HCT116 (cell line): ENCODE measurements around the gene DLG2. TPM values are rescaled to one million over a fixed set of nuclear protein-coding genes. Genes with fewer than 3 reads are reported as not detected.

Experiments used
- ATAC-seq: fragments of 200-7000 bp; cut with Tn5 transposase; 2 replicates; pipeline ENCODE4 v1.9.1; 2020; ENCODE audit warnings: mild to moderate bottlenecking, moderate library complexity
- BruUV-seq: library from RNA; stranded (reverse); fragments of 400-500 nt; replicated peaks from 2 replicates; lab custom pipeline; 2021; lab: Mats Ljungman, UMichigan
- CTCF ChIA-PET: fragments of 300-600 bp; sonication (Branson Sonifier 250); formaldehyde crosslinking; loops from one replicate; lab custom pipeline; 2021; ENCODE audit warnings: antibody characterized with exemption; lab: Charles Lee
- POLR2A ChIA-PET: fragments of 300-600, 350-600 bp; sonication (Branson Sonifier 250); formaldehyde crosslinking; loops from one replicate; lab custom pipeline; 2021; ENCODE audit warnings: antibody characterized with exemption; lab: Charles Lee
- RAD21 ChIA-PET, 2 experiments: fragments of 300-600 bp; sonication (Branson Sonifier 250); formaldehyde crosslinking; loops; one replicate each; lab custom pipeline; 2023; ENCODE audit warnings: low total read pairs in 2 of 2; ENCODE audit not compliant: uncharacterized antibody in 2 of 2, unreplicated experiment in 2 of 2, low non-redundant PET in 1 of 2; lab: Charles Lee
- DNase-seq: peaks from one replicate; pipeline ENCODE4 v3.0.0-alpha.2; 2010; ENCODE audit warnings: low read depth, low spot score
- H2AFZ ChIP-seq: fragments of 200-600 bp; shearing (Covaris generic), sonication (generic); 2 replicates; pipeline ENCODE4 v1.6.1; 2017; ENCODE audit warnings: low read depth, mixed run types, mixed read lengths, antibody characterized with exemption, low read length; ENCODE audit not compliant: poor library complexity, severe bottlenecking
- H3K27ac ChIP-seq: 2 replicates; pipeline ENCODE4 v1.5.1; 2012; ENCODE audit warnings: low read depth, low read length
- H3K27me3 ChIP-seq: fragments of 200-600 bp; sonication (generic); 2 replicates; pipeline ENCODE4 v1.6.1; 2016; ENCODE audit warnings: mixed run types, low read length, mixed read lengths; ENCODE audit not compliant: insufficient read depth
- H3K36me3 ChIP-seq, 2 experiments: fragments of 200-500 bp in 1 of 2; fragments of 200-600 bp in 1 of 2; sonication (Bioruptor generic) in 1 of 2; sonication (generic) in 1 of 2; 2 replicates each; pipeline versions ENCODE4 v1.5.1 to v1.6.1; 2014 to 2016; ENCODE audit warnings: low read length in 2 of 2, inconsistent platforms in 1 of 2, mixed read lengths in 1 of 2, mixed run types in 1 of 2; ENCODE audit not compliant: insufficient read depth in 2 of 2, control insufficient read depth in 1 of 2
- H3K4me1 ChIP-seq, 2 experiments: fragments of 200-600 bp in 1 of 2; sonication (generic) in 1 of 2; 2 replicates each; pipeline versions ENCODE4 v1.5.1 to v1.6.1; 2012 to 2017; ENCODE audit warnings: low read length in 2 of 2, inconsistent platforms in 1 of 2, mild to moderate bottlenecking in 1 of 2, mixed read lengths in 1 of 2, mixed run types in 1 of 2, moderate library complexity in 1 of 2; ENCODE audit not compliant: insufficient read depth in 2 of 2, control insufficient read depth in 1 of 2
- H3K4me2 ChIP-seq: fragments of 200-600 bp; sonication (generic); 2 replicates; pipeline ENCODE4 v1.6.1; 2017; ENCODE audit warnings: mixed run types, low read length, mixed read lengths
- H3K4me3 ChIP-seq, 2 experiments: fragments of 200-600 bp in 1 of 2; sonication (generic) in 1 of 2; replicated peaks in 1 of 2; 2 replicates each; pipeline ENCODE4 v1.5.1; 2011 to 2016; ENCODE audit warnings: low read length in 2 of 2, control low read depth in 1 of 2, low read depth in 1 of 2, mild to moderate bottlenecking in 1 of 2, mixed read lengths in 1 of 2, mixed run types in 1 of 2
- H3K79me2 ChIP-seq: fragments of 200-600 bp; sonication (generic); 2 replicates; pipeline ENCODE4 v1.6.1; 2017; ENCODE audit warnings: mild to moderate bottlenecking, mixed run types, low read length, moderate library complexity, mixed read lengths; ENCODE audit not compliant: insufficient read depth
- H3K9ac ChIP-seq: fragments of 200-600 bp; sonication (generic); 2 replicates; pipeline ENCODE4 v1.6.1; 2016; ENCODE audit warnings: low read length, mixed read lengths
- H3K9me2 ChIP-seq: fragments of 200-600 bp; sonication (generic), shearing (Covaris generic); 2 replicates; pipeline ENCODE4 v1.6.1; 2017; ENCODE audit warnings: mixed run types, mild to moderate bottlenecking, moderate library complexity; ENCODE audit not compliant: insufficient read depth
- H3K9me3 ChIP-seq, 2 experiments: fragments of 200-500 bp in 1 of 2; fragments of 200-600 bp in 1 of 2; sonication (Bioruptor generic) in 1 of 2; sonication (generic) in 1 of 2; 2 replicates each; pipeline ENCODE4 v1.6.1; 2014 to 2017; ENCODE audit warnings: low read length in 2 of 2, mixed read lengths in 2 of 2, inconsistent platforms in 1 of 2, low read depth in 1 of 2, mild to moderate bottlenecking in 1 of 2, mixed run types in 1 of 2, moderate library complexity in 1 of 2; ENCODE audit not compliant: control insufficient read depth in 1 of 2, insufficient read depth in 1 of 2
- H4K20me1 ChIP-seq: fragments of 200-600 bp; sonication (generic), shearing (Covaris generic); 2 replicates; pipeline ENCODE4 v1.6.1; 2017; ENCODE audit warnings: mixed run types, mild to moderate bottlenecking, moderate library complexity; ENCODE audit not compliant: insufficient read depth
- CEBPB ChIP-seq: IDR thresholded peaks from 2 replicates; pipeline ENCODE4 v1.6.1; 2012; ENCODE audit warnings: low read depth
- EZH2 ChIP-seq: fragments of 200-600 bp; sonication (generic); IDR thresholded peaks from 2 replicates; pipeline ENCODE4 v1.6.1; 2017; ENCODE audit warnings: antibody characterized with exemption, mixed run types
- POLR2AphosphoS5 ChIP-seq: IDR thresholded peaks from 2 replicates; pipeline ENCODE4 v1.6.1; 2011; ENCODE audit warnings: mild to moderate bottlenecking, low read depth, low read length, moderate library complexity
- RAD21 ChIP-seq: IDR thresholded peaks from 2 replicates; pipeline ENCODE4 v1.6.1; 2012; ENCODE audit warnings: low read depth, mild to moderate bottlenecking
- SIN3A ChIP-seq: IDR thresholded peaks from 2 replicates; pipeline ENCODE4 v1.6.1; 2012; ENCODE audit warnings: low read depth
- SP1 ChIP-seq: IDR thresholded peaks from 2 replicates; pipeline ENCODE4 v1.6.1; 2012; ENCODE audit warnings: low read depth
- SRF ChIP-seq: IDR thresholded peaks from 2 replicates; pipeline ENCODE4 v1.6.1; 2012; ENCODE audit warnings: low read depth
- TCF7L2 ChIP-seq: IDR thresholded peaks from 2 replicates; pipeline ENCODE4 v1.7.0; 2011; ENCODE audit warnings: borderline replicate concordance, inconsistent platforms; ENCODE audit not compliant: insufficient read depth, insufficient read length; ENCODE audit errors: extremely low read depth
- YY1 ChIP-seq: IDR thresholded peaks from 2 replicates; pipeline ENCODE4 v1.6.1; 2011; ENCODE audit warnings: low read length, low read depth, moderate library complexity, mild to moderate bottlenecking; ENCODE audit not compliant: insufficient replicate concordance; ENCODE audit errors: extremely low read depth
- ZNF274 ChIP-seq: fragments of 200-500 bp; sonication (Bioruptor generic); IDR thresholded peaks from 2 replicates; pipeline ENCODE4 v1.6.1; 2014; ENCODE audit warnings: mild to moderate bottlenecking, low read depth, low read length, inconsistent platforms
- intact Hi-C: fragments of 100-400 bp; cut with micrococcal nuclease; formaldehyde crosslinking; loops from 2 replicates; pipeline ENCODE4 v1.10.0; 2022
- total RNA-seq: library from RNA; stranded (reverse); gene quantifications from one replicate; pipeline ENCODE4 v1.2.1, GENCODE V29; 2021; ENCODE audit not compliant: unreplicated experiment
- TF ChIP-seq, protein P1 (sequence below): IDR thresholded peaks from 2 replicates; pipeline ENCODE4 v1.6.1; 2011; ENCODE audit warnings: mild to moderate bottlenecking, low read length, moderate library complexity; ENCODE audit not compliant: insufficient replicate concordance; ENCODE audit errors: extremely low read depth
- TF ChIP-seq, protein P2 (sequence below): IDR thresholded peaks from 2 replicates; pipeline ENCODE4 v1.6.1; 2012; ENCODE audit warnings: low read depth

The DLG2 gene
- total RNA-seq, 1 experiment from 2014 or later = 2.4 TPM

DNA sequence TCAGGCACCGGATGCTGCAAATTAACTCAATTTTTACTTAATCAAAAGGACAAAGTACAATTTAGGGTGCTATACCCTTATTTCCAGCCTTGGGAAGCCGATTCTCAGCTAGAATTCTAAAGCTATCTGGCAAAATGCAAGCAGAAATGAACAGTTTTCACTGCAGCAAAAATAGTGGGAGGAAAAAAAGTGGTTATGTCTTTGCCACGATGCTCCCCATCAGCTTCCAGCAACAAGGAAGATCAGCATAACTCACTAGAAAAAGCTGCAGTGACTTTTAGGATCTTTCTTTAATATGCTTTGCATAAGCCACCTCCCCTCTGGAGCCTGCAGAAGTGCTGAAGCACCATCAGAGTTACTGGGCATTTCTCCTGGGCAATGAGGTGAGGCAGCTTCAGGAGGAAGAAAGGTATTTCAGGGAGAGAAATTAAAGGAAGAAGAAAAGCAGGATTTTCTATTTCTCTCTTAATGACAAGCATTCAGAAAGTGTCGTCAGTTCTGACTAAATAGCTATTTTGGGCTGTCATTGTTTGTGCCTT, 702.9 kb downstream of the DLG2 start:
- CTCF ChIA-PET = no interaction called here

DNA sequence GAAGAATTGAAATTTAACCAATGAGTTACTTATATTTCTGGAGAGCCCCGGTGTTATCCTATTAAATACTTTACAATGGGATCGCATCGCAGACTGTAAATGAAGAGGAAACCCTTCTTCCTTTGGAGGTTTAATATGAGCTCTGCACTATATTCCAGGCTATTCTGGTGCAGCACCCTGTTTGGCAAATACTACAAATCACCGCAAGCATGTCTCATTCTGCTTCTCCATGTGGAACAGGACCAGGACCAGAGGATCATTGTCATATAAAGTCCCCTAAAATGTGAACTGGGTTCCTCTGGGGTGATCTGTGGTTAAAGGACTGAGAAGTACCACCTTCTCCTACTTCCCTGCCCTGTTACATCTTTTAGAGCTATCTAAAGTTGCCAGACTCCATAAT, 703.7 kb downstream of the DLG2 start:
- POLR2A ChIA-PET = no interaction called here
- BruUV-seq = no TSS peak
- Histone ChIP-seq H4K20me1 (no peaks in the 10 kb centered on the region; the same call in 1 of the 2 replicates), H3K27ac (no peak overlapping the region), H3K4me3 (no peak overlapping the region), H3K9me3 (no peaks in the 10 kb centered on the region), H3K9me2 (no peaks in the 10 kb centered on the region), H2AFZ (no peak overlapping the region), H3K4me2 (no peak overlapping the region), H3K36me3 (no peaks in the 10 kb centered on the region), H3K27me3 (no peaks in the 10 kb centered on the region), H3K4me1 (no peaks in the 10 kb centered on the region), H3K9ac (no peak overlapping the region), H3K79me2 (no peaks in the 10 kb centered on the region)
- RAD21 ChIA-PET = no interaction called here
- no peak for DNase-seq
- intact Hi-C loops = no loop called here
- CTCF ChIA-PET = no interaction called here
- ATAC-seq = no peak
- TF ChIP-seq EZH2 (no peak), POLR2AphosphoS5 (no peak), CEBPB (no peak), TCF7L2 (no peak), SIN3A (no peak), SRF (no peak), RAD21 (no peak)
- TF ChIP-seq, protein P1, sequence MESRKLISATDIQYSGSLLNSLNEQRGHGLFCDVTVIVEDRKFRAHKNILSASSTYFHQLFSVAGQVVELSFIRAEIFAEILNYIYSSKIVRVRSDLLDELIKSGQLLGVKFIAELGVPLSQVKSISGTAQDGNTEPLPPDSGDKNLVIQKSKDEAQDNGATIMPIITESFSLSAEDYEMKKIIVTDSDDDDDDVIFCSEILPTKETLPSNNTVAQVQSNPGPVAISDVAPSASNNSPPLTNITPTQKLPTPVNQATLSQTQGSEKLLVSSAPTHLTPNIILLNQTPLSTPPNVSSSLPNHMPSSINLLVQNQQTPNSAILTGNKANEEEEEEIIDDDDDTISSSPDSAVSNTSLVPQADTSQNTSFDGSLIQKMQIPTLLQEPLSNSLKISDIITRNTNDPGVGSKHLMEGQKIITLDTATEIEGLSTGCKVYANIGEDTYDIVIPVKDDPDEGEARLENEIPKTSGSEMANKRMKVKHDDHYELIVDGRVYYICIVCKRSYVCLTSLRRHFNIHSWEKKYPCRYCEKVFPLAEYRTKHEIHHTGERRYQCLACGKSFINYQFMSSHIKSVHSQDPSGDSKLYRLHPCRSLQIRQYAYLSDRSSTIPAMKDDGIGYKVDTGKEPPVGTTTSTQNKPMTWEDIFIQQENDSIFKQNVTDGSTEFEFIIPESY = no peak
- TF ChIP-seq, protein P2, sequence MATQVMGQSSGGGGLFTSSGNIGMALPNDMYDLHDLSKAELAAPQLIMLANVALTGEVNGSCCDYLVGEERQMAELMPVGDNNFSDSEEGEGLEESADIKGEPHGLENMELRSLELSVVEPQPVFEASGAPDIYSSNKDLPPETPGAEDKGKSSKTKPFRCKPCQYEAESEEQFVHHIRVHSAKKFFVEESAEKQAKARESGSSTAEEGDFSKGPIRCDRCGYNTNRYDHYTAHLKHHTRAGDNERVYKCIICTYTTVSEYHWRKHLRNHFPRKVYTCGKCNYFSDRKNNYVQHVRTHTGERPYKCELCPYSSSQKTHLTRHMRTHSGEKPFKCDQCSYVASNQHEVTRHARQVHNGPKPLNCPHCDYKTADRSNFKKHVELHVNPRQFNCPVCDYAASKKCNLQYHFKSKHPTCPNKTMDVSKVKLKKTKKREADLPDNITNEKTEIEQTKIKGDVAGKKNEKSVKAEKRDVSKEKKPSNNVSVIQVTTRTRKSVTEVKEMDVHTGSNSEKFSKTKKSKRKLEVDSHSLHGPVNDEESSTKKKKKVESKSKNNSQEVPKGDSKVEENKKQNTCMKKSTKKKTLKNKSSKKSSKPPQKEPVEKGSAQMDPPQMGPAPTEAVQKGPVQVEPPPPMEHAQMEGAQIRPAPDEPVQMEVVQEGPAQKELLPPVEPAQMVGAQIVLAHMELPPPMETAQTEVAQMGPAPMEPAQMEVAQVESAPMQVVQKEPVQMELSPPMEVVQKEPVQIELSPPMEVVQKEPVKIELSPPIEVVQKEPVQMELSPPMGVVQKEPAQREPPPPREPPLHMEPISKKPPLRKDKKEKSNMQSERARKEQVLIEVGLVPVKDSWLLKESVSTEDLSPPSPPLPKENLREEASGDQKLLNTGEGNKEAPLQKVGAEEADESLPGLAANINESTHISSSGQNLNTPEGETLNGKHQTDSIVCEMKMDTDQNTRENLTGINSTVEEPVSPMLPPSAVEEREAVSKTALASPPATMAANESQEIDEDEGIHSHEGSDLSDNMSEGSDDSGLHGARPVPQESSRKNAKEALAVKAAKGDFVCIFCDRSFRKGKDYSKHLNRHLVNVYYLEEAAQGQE = no peak

More for the DNA sequence above, 702.9 kb downstream of the DLG2 start:
- no peaks in the 10 kb centered on the region; the same call in 1 of the 2 replicates for H4K20me1 ChIP-seq
- H3K36me3 ChIP-seq = no peaks in the 10 kb centered on the region
- H3K4me1 ChIP-seq = no peaks in the 10 kb centered on the region
- no peak overlapping the region for H3K4me2 ChIP-seq
- ChIA-PET POLR2A (no interaction called here), RAD21 (no interaction called here)
- intact Hi-C loops = no loop called here
- H3K9ac ChIP-seq = no peak overlapping the region
- H3K9me2 ChIP-seq = no peaks in the 10 kb centered on the region
- H3K27ac ChIP-seq = no peak overlapping the region
- no peaks in the 10 kb centered on the region for H3K27me3 ChIP-seq
- ATAC-seq (no peak), DNase-seq (no peak)
- H3K9me3 ChIP-seq = no peaks in the 10 kb centered on the region
- H2AFZ ChIP-seq = no peak overlapping the region
- no TSS peak for BruUV-seq
- H3K4me3 ChIP-seq = no peak overlapping the region
- H3K79me2 ChIP-seq = no peaks in the 10 kb centered on the region
- TF ChIP-seq ZNF274 = no peak
- TF ChIP-seq SP1 = no peak
- TF ChIP-seq YY1 = no peak
- TF ChIP-seq, protein P1 = no peak
